HG03439 (cell line): ENCODE data around the gene THAP6.
"Not testable (repeated sequence)": the region's sequence is repeated elsewhere in the genome, so short reads cannot be mapped to it uniquely, and the experiment has no call there.

Experiments
- ATAC-seq: cut with Tn5 transposase; IDR thresholded peaks from one replicate; pipeline ENCODE4 v1.9.1; 2021; ENCODE audit warnings: mild to moderate bottlenecking, moderate library complexity; ENCODE audit not compliant: unreplicated experiment

THAP6 gene

GRCh38 chr4:75525086-75525485 is 10.8 kb downstream of the THAP6 start:
- no peak for ATAC-seq

GRCh38 chr4:75525910-75526309 is 11.6 kb downstream of the THAP6 start:
- no peak for ATAC-seq

- ATAC-seq: no peak
Observed at GRCh38 chr4:75527482-75527881, 13.2 kb downstream of the THAP6 start.

GRCh38 chr4:75530556-75531322 is 16.5 kb downstream of the THAP6 start:
- ATAC-seq: no peak

- not testable (repeated sequence) for ATAC-seq
Observed at GRCh38 chr4:75531536-75532143, 17.4 kb downstream of the THAP6 start.

- ATAC-seq: not testable (repeated sequence)
Observed at GRCh38 chr4:75533339-75533887, 19.1 kb downstream of the THAP6 start.

- not testable (repeated sequence) for ATAC-seq
Observed at GRCh38 chr4:75533926-75534325, 19.7 kb downstream of the THAP6 start.

GRCh38 chr4:75537308-75537707 is 23.0 kb downstream of the THAP6 start:
- ATAC-seq: not testable (repeated sequence)

- no peak for ATAC-seq
Observed at GRCh38 chr4:75542824-75543223, 28.6 kb downstream of the THAP6 start.

GRCh38 chr4:75544220-75544619 is 29.9 kb downstream of the THAP6 start:
- not testable (repeated sequence) for ATAC-seq

- ATAC-seq: no peak
Observed at GRCh38 chr4:75544870-75545269, 30.6 kb downstream of the THAP6 start.

- no peak for ATAC-seq
Observed at GRCh38 chr4:75545526-75545925, 31.3 kb downstream of the THAP6 start.

- ATAC-seq: no peak
Observed at GRCh38 chr4:75547647-75548387, 33.5 kb downstream of the THAP6 start.

- ATAC-seq: no peak
Observed at GRCh38 chr4:75549019-75549418, 34.7 kb downstream of the THAP6 start.

- no peak for ATAC-seq
Observed at GRCh38 chr4:75552452-75552851, 38.2 kb downstream of the THAP6 start.

- peak; percentile 99 for ATAC-seq
Observed at GRCh38 chr4:75555294-75556164, 41.3 kb downstream of the THAP6 start, which contains the start of gene ODAPH. Gene ODAPH (plus strand): TSS chr4:75556066. CDS start chr4:75556083, 17 bp downstream.

GRCh38 chr4:75557696-75558095 is 43.4 kb downstream of the THAP6 start:
- no peak for ATAC-seq

- ATAC-seq: no peak
Observed at GRCh38 chr4:75561789-75562188, 47.5 kb downstream of the THAP6 start.

- ATAC-seq: no peak
Observed at GRCh38 chr4:75564023-75564422, 49.8 kb downstream of the THAP6 start.

GRCh38 chr4:75565481-75565880 is 51.2 kb downstream of the THAP6 start:
- ATAC-seq: no peak
